Mononuclear cell (primary cell): ENCODE results near the gene ARNT2. TPM values are rescaled to one million over a fixed set of nuclear protein-coding genes. Genes with fewer than 3 reads are reported as not detected.

Source experiments
- H3K27me3 ChIP-seq: 2 replicates; pipeline ENCODE4 v1.6.0; 2011; ENCODE audit warnings: low read length, control low read depth; ENCODE audit not compliant: insufficient read depth
- H3K4me1 ChIP-seq: 2 replicates; pipeline ENCODE4 v1.5.1; 2011; ENCODE audit warnings: mild to moderate bottlenecking, low read length, control low read depth; ENCODE audit not compliant: insufficient read depth
- H3K4me3 ChIP-seq: 2 replicates; pipeline ENCODE4 v1.5.1; 2011; ENCODE audit warnings: mild to moderate bottlenecking, low read length, moderate library complexity
- H3K9me3 ChIP-seq: 2 replicates; pipeline ENCODE4 v1.5.1; 2011; ENCODE audit warnings: low read depth, mild to moderate bottlenecking, control low read depth, low read length
- total RNA-seq: library from RNA; depleted of rRNA; stranded (reverse); fragments of >200 nt; gene quantifications from one replicate; pipeline ENCODE4 v1.2.3, GENCODE V29; 2012

Gene ARNT2
- total RNA-seq, 1 donor: not detected

- H3K4me3 ChIP-seq: no peak overlapping the region
- H3K4me1 ChIP-seq: peaks cover 9% of the 10 kb centered on the region
- H3K27me3 ChIP-seq: no peaks in the 10 kb centered on the region
- no peaks in the 10 kb centered on the region for H3K9me3 ChIP-seq
Observed at GRCh38 chr15:80479191-80479590, 75.0 kb downstream of the ARNT2 start.

GRCh38 chr15:80480171-80480811 is 76.1 kb downstream of the ARNT2 start:
- no peaks in the 10 kb centered on the region for H3K27me3 ChIP-seq
- no peak overlapping the region for H3K4me3 ChIP-seq
- no peaks in the 10 kb centered on the region for H3K4me1 ChIP-seq
- no peaks in the 10 kb centered on the region for H3K9me3 ChIP-seq

GRCh38 chr15:80480909-80481308 is 76.7 kb downstream of the ARNT2 start:
- no peaks in the 10 kb centered on the region for H3K9me3 ChIP-seq
- H3K4me1 ChIP-seq: no peaks in the 10 kb centered on the region
- no peaks in the 10 kb centered on the region for H3K27me3 ChIP-seq
- no peak overlapping the region for H3K4me3 ChIP-seq

DNA sequence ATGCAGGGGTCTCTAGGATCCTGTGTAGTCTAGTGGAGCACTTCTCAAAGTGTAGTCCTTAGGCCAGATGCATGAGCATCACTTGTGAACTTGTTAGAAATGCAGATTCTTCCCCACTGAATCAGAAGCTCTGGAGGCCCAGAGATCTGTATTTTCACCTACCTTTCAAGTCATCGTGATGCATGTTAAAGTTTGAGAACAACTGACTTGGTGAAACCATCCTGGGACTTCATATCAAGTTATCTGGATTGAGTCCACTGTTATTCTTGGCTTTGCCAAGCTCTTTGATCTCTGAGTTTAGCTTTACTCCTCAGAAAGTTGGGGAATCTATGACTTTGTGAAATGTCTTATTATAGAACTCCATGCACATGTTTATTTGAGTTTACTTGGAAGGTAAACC is 78.5 kb downstream of the ARNT2 start:
- Histone ChIP-seq H3K9me3 (no peaks in the 10 kb centered on the region), H3K27me3 (no peaks in the 10 kb centered on the region), H3K4me3 (no peak overlapping the region), H3K4me1 (peaks cover under 1% of the 10 kb centered on the region)

DNA sequence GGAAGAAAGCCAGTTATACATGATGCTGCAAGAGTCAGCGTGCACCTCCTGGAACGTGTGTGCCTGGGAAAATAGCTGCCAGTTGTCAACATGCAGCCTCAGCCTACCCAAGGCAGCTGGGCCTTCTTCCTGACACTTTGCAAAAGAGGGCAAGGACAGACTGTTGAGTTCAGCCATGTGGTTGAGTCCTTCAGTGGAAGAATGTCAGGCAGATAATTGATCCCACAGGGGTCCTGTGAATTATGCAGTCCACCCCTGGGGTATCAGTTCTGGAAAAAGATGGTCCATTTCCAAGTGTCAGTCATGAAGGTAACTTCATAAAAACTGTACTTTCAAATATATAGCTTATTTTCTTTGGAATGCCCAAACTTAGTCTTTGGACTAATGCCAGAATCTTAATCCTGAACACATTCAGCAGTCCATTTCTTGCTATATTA is 79.6 kb downstream of the ARNT2 start:
- no peaks in the 10 kb centered on the region for H3K9me3 ChIP-seq
- H3K4me1 ChIP-seq: peaks cover 9% of the 10 kb centered on the region
- H3K4me3 ChIP-seq: no peak overlapping the region
- H3K27me3 ChIP-seq: no peaks in the 10 kb centered on the region

GRCh38 chr15:80484333-80484864 is 80.2 kb downstream of the ARNT2 start:
- H3K27me3 ChIP-seq: no peaks in the 10 kb centered on the region
- H3K4me1 ChIP-seq: peaks cover 13% of the 10 kb centered on the region
- no peak overlapping the region for H3K4me3 ChIP-seq
- H3K9me3 ChIP-seq: no peaks in the 10 kb centered on the region

GRCh38 chr15:80485370-80486164 is 81.4 kb downstream of the ARNT2 start:
- H3K4me1 ChIP-seq: peaks cover 22% of the 10 kb centered on the region
- no peaks in the 10 kb centered on the region for H3K27me3 ChIP-seq
- H3K4me3 ChIP-seq: no peak overlapping the region
- H3K9me3 ChIP-seq: no peaks in the 10 kb centered on the region

DNA sequence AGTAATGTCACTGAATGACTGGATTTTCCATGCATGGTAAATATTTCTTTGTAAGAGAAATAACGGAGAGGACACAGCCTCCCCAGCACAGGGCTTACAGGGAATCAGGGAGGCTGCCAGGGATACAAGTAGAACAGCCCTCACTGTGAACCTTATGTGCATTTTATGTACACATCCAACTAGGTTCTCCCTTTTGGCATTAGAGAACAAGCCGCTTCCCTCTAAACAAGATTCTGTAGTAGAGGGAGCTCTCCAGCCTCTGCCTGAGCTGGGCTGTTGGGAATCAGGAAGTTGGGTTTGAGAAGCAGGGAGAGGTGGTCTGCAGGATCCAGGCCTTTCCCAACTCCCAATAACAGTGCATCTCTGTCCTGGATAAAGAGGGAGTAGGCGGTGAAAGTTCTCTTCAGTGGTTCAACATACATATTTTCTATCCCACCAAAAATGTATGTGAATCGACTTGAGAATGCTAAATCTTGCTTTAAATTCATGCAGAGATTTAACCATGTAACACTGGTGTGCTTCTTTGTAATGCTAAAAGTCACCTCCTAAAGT is 83.7 kb downstream of the ARNT2 start:
- Histone ChIP-seq H3K27me3 (no peaks in the 10 kb centered on the region), H3K9me3 (no peaks in the 10 kb centered on the region), H3K4me3 (no peak overlapping the region), H3K4me1 (peaks cover 22% of the 10 kb centered on the region)

GRCh38 chr15:80489030-80489594 is 84.9 kb downstream of the ARNT2 start:
- Histone ChIP-seq H3K4me3 (no peak overlapping the region), H3K9me3 (no peaks in the 10 kb centered on the region), H3K27me3 (no peaks in the 10 kb centered on the region), H3K4me1 (peaks cover 22% of the 10 kb centered on the region)

GRCh38 chr15:80490431-80490990 is 86.3 kb downstream of the ARNT2 start:
- H3K4me1 ChIP-seq: peaks cover 22% of the 10 kb centered on the region
- no peaks in the 10 kb centered on the region for H3K27me3 ChIP-seq
- H3K9me3 ChIP-seq: no peaks in the 10 kb centered on the region
- no peak overlapping the region for H3K4me3 ChIP-seq

DNA sequence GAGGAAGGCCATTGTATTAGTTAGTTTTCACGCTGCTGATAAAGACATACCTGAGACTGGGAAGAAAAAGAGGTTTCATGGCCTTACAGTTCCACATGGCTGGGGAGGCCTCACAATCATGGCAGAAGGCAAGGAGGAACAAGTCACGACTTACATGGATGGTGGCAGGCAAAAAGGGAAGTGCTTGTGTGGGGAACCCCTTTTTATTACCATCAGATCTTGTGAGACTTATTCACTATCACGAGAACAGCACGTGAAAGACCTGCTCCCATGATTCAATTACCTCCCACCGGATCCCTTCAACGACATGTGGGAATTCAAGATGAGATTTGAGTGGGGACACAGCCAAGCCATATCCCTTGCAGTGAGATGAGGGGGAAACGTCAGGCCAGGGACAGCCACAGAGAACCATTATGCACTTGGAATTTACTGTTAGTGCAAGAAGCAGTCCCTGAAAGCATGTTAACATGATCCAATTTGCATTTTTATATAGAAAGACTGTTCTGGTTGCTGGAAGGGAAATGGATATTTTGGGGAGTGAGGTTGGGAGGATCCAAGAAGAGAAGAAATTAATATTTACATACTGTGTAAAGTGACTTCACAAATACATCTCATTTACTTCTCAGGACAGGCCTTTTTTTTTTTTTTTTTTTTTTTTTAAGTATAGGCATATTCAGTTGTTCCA is 87.1 kb downstream of the ARNT2 start:
- no peaks in the 10 kb centered on the region for H3K27me3 ChIP-seq
- H3K4me3 ChIP-seq: no peak overlapping the region
- peaks cover 22% of the 10 kb centered on the region for H3K4me1 ChIP-seq
- no peaks in the 10 kb centered on the region for H3K9me3 ChIP-seq

GRCh38 chr15:80492409-80492808 is 88.2 kb downstream of the ARNT2 start:
- Histone ChIP-seq H3K4me3 (no peak overlapping the region), H3K9me3 (no peaks in the 10 kb centered on the region), H3K4me1 (peaks cover 22% of the 10 kb centered on the region), H3K27me3 (no peaks in the 10 kb centered on the region)

DNA sequence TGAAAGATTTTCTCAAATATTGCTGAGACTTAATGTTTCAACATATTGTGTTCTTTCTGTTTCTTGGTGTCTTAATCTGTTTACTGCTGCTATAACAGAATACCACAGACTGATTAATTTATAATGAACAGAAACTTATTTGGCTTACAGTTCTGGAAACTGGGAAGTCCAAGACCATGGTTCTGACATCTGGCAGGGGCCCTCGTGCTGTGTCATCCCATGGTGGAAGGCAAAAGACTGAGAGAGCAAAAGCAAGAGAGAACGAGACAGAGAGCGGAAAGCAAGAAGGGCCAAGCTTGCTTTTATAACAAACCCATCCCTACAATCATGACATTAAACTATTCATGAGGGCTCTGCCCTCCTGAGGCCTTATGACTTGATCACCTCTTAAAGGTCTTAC is 88.7 kb downstream of the ARNT2 start:
- peaks cover 20% of the 10 kb centered on the region for H3K4me1 ChIP-seq
- H3K27me3 ChIP-seq: no peaks in the 10 kb centered on the region

DNA sequence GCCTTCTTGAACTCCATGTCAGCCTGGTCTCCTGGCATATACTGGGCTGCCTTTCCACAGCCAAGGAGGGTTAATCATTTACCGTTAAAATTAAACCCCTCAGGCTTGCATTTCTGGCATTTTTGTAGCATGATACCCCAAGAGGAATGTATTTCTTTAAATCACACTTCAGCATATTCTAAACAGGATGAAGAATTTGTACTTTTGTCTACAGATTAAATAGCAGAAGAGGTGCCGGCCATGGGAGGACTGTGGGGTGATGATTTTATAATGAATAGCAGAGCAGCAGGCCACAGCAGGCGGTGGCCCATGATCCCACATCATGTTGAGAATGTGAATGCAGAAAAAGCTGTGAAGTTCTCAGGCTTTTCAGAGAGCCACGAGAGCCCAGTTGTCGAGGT is 90.2 kb downstream of the ARNT2 start:
- Histone ChIP-seq H3K9me3 (no peaks in the 10 kb centered on the region), H3K4me1 (peaks cover 10% of the 10 kb centered on the region), H3K27me3 (no peaks in the 10 kb centered on the region), H3K4me3 (no peak overlapping the region)

More for the DNA sequence above, 88.7 kb downstream of the ARNT2 start:
- H3K4me3 ChIP-seq: no peak overlapping the region
- H3K9me3 ChIP-seq: no peaks in the 10 kb centered on the region
